HG02885 (cell line): ENCODE measurements around the gene CCDC43.
"Not testable (repeated sequence)": the region's sequence is repeated elsewhere in the genome, so short reads cannot be mapped to it uniquely, and the experiment has no call there.

ENCODE experiments used
- ATAC-seq: cut with Tn5 transposase; IDR thresholded peaks from one replicate; pipeline ENCODE4 v1.9.1; 2021; ENCODE audit warnings: mild to moderate bottlenecking; ENCODE audit not compliant: unreplicated experiment, poor library complexity

Gene CCDC43

GRCh38 chr17:44673893-44674292 is 15.7 kb downstream of the CCDC43 start:
- no peak for ATAC-seq

GRCh38 chr17:44672479-44673093 is 17.0 kb downstream of the CCDC43 start:
- ATAC-seq = no peak

- no peak for ATAC-seq
Observed at GRCh38 chr17:44666006-44666405, 23.6 kb downstream of the CCDC43 start.

- no peak for ATAC-seq
Observed at GRCh38 chr17:44664867-44665266, 24.7 kb downstream of the CCDC43 start.

GRCh38 chr17:44663095-44663494 is 26.5 kb downstream of the CCDC43 start:
- ATAC-seq = no peak

- no peak for ATAC-seq
Observed at GRCh38 chr17:44661835-44662234, 27.7 kb downstream of the CCDC43 start.

- no peak for ATAC-seq
Observed at GRCh38 chr17:44655983-44656710, 33.4 kb downstream of the CCDC43 start, which contains the start of gene MEIOC. TSS of gene MEIOC (plus strand) at chr17:44656468. CDS start at chr17:44656614, 146 bp downstream.

GRCh38 chr17:44653954-44654353 is 35.6 kb downstream of the CCDC43 start:
- ATAC-seq = no peak

- no peak for ATAC-seq
Observed at GRCh38 chr17:44653384-44653783, 36.2 kb downstream of the CCDC43 start.

GRCh38 chr17:44652727-44653126 is 36.8 kb downstream of the CCDC43 start:
- no peak for ATAC-seq

GRCh38 chr17:44651228-44651627 is 38.3 kb downstream of the CCDC43 start:
- ATAC-seq = no peak

- ATAC-seq = no peak
Observed at GRCh38 chr17:44648963-44649362, 40.6 kb downstream of the CCDC43 start.

GRCh38 chr17:44647736-44648135 is 41.8 kb downstream of the CCDC43 start:
- no peak for ATAC-seq

GRCh38 chr17:44646280-44646679 is 43.3 kb downstream of the CCDC43 start:
- no peak for ATAC-seq

- no peak for ATAC-seq
Observed at GRCh38 chr17:44645341-44645740, 44.2 kb downstream of the CCDC43 start.

GRCh38 chr17:44642834-44643233 is 46.7 kb downstream of the CCDC43 start:
- ATAC-seq = no peak

GRCh38 chr17:44637066-44637465 is 52.5 kb downstream of the CCDC43 start:
- ATAC-seq = no peak

GRCh38 chr17:44636562-44636961 is 53.0 kb downstream of the CCDC43 start:
- no peak for ATAC-seq

GRCh38 chr17:44634401-44634800 is 55.2 kb downstream of the CCDC43 start:
- ATAC-seq = not testable (repeated sequence)

- no peak for ATAC-seq
Observed at GRCh38 chr17:44633998-44634397, 55.6 kb downstream of the CCDC43 start.

GRCh38 chr17:44630703-44631102 is 58.9 kb downstream of the CCDC43 start:
- ATAC-seq = no peak

- no peak for ATAC-seq
Observed at GRCh38 chr17:44629314-44629713, 60.3 kb downstream of the CCDC43 start.
